NB4 (cell line): ENCODE results near the gene GNB2.

Experiments
- POLR2A ChIP-seq: IDR thresholded peaks from 2 replicates; pipeline ENCODE4 v1.6.1; 2011; ENCODE audit warnings: mild to moderate bottlenecking; ENCODE audit not compliant: insufficient read length; ENCODE audit errors: extremely low read depth
- TF ChIP-seq, protein P1 (sequence below): IDR thresholded peaks from one replicate; pipeline ENCODE4 v1.5.1; 2012; ENCODE audit warnings: low read depth, low read length
- TF ChIP-seq, protein P2 (sequence below): IDR thresholded peaks from 2 replicates; pipeline ENCODE4 v1.6.1; 2011; ENCODE audit warnings: low read depth, low read length

DNA sequence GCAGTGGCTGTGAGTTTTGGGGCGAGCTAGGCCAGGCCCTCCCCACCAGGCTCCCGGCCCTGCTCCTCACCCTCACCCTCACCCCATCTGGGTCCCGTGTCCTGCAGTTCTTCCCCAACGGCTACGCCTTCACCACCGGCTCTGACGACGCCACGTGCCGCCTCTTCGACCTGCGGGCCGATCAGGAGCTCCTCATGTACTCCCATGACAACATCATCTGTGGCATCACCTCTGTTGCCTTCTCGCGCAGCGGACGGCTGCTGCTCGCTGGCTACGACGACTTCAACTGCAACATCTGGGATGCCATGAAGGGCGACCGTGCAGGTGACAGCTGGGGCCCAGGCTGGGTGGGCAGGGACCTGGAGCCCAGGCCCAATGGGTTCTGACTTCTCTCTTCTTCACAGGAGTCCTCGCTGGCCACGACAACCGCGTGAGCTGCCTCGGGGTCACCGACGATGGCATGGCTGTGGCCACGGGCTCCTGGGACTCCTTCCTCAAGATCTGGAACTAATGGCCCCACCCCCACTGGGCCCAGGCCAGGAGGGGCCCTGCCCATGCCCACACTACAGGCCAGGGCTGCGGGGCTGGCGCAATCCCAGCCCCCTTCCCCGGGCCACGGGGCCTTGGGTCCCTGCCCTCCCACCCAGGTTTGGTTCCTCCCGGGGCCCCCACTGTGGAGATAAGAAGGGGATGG is 4.9 kb downstream of the GNB2 start:
- TF ChIP-seq, protein P1, sequence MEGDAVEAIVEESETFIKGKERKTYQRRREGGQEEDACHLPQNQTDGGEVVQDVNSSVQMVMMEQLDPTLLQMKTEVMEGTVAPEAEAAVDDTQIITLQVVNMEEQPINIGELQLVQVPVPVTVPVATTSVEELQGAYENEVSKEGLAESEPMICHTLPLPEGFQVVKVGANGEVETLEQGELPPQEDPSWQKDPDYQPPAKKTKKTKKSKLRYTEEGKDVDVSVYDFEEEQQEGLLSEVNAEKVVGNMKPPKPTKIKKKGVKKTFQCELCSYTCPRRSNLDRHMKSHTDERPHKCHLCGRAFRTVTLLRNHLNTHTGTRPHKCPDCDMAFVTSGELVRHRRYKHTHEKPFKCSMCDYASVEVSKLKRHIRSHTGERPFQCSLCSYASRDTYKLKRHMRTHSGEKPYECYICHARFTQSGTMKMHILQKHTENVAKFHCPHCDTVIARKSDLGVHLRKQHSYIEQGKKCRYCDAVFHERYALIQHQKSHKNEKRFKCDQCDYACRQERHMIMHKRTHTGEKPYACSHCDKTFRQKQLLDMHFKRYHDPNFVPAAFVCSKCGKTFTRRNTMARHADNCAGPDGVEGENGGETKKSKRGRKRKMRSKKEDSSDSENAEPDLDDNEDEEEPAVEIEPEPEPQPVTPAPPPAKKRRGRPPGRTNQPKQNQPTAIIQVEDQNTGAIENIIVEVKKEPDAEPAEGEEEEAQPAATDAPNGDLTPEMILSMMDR = no peak
- peak; percentile 5 for TF ChIP-seq POLR2A
- TF ChIP-seq, protein P2, sequence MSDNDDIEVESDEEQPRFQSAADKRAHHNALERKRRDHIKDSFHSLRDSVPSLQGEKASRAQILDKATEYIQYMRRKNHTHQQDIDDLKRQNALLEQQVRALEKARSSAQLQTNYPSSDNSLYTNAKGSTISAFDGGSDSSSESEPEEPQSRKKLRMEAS = no peak
